Kidney epithelial cell (primary cell): Measurements from ENCODE around the gene NTMT1. TPM values are rescaled to one million over a fixed set of nuclear protein-coding genes. Genes with fewer than 3 reads are reported as not detected.
A peak's percentile ranks its signal among the peaks of the same experiment; 100 is the strongest.

Source experiments
- DNase-seq: peaks from one replicate; pipeline ENCODE4 v3.0.0-alpha.2; 2010; ENCODE audit warnings: low read depth
- H3K27me3 ChIP-seq: 2 replicates; pipeline ENCODE4 v1.6.0; 2011; ENCODE audit warnings: low read length; ENCODE audit not compliant: control insufficient read depth, insufficient read depth
- H3K36me3 ChIP-seq: 2 replicates; pipeline ENCODE4 v1.5.1; 2011; ENCODE audit warnings: low read length; ENCODE audit not compliant: control insufficient read depth, insufficient read depth
- H3K4me3 ChIP-seq: 2 replicates; pipeline ENCODE4 v1.5.1; 2011; ENCODE audit warnings: low read depth, mild to moderate bottlenecking, control low read depth, low read length
- CTCF ChIP-seq: IDR thresholded peaks from 2 replicates; pipeline ENCODE4 v1.5.1; 2011; ENCODE audit warnings: mild to moderate bottlenecking, moderate library complexity, low read length, control low read depth, inconsistent platforms; ENCODE audit not compliant: insufficient read depth, poor library complexity, severe bottlenecking
- total RNA-seq: library from RNA; depleted of rRNA; stranded (reverse); fragments of >200 nt; gene quantifications from 2 replicates; pipeline ENCODE4 v1.2.3, GENCODE V29; 2015

Gene NTMT1
- total RNA-seq, 1 donor from 2014 or later = 52.6 TPM

GRCh38 chr9:129595903-129596540 is 29.9 kb upstream of the NTMT1 start:
- DNase-seq = no peak
- no peaks in the 10 kb centered on the region for H3K27me3 ChIP-seq
- no peak overlapping the region for H3K4me3 ChIP-seq
- H3K36me3 ChIP-seq = no peaks in the 10 kb centered on the region
- no peak for TF ChIP-seq CTCF

- Histone ChIP-seq H3K27me3 (no peaks in the 10 kb centered on the region), H3K36me3 (no peaks in the 10 kb centered on the region), H3K4me3 (peak overlapping the region; percentile 37)
- TF ChIP-seq CTCF = no peak
- no peak for DNase-seq
These were observed 29.2 kb upstream of the NTMT1 start for GRCh38 chr9:129596541-129597331.

- DNase-seq = no peak
- no peaks in the 10 kb centered on the region for H3K27me3 ChIP-seq
- no peak for TF ChIP-seq CTCF
- peak overlapping the region; percentile 37 for H3K4me3 ChIP-seq
- H3K36me3 ChIP-seq = no peaks in the 10 kb centered on the region
These were observed 28.4 kb upstream of the NTMT1 start for GRCh38 chr9:129597355-129598088.

GRCh38 chr9:129598089-129598596 is 27.8 kb upstream of the NTMT1 start:
- no peak for TF ChIP-seq CTCF
- Histone ChIP-seq H3K4me3 (no peak overlapping the region), H3K27me3 (no peaks in the 10 kb centered on the region), H3K36me3 (no peaks in the 10 kb centered on the region)
- DNase-seq = no peak

GRCh38 chr9:129601082-129601674 is 24.8 kb upstream of the NTMT1 start:
- Histone ChIP-seq H3K4me3 (no peak overlapping the region), H3K36me3 (no peaks in the 10 kb centered on the region), H3K27me3 (no peaks in the 10 kb centered on the region)
- DNase-seq = no peak
- TF ChIP-seq CTCF = no peak
